ENCODE results near the gene TRMO. TPM values are rescaled to one million over a fixed set of nuclear protein-coding genes. Genes with fewer than 3 reads are reported as not detected.
A peak's percentile ranks its signal among the peaks of the same experiment; 100 is the strongest.

TRMO gene
- total RNA-seq, 2 experiments from 2014 or later = 26.6 to 31.8 TPM

DNA sequence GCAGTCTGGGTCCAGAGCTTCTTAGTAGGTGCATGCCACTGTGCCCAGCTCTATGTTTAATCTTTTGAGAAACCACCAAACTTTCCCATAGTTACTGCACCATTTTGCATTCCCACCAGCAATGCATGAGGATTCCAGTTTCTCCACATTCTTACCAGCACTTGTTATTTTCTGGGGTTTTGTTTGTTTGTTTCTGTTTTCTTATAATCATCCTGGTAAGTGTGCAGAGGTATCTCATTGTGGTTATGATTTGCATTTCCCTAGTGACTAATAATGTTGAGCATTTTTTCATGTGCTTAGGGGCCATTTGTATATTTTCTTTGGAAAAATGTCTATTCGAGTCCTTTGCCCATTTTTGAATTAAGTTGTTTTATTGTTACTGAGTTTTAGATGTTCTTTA is 57.9 kb downstream of the TRMO start:
- ChIA-PET CTCF (no interaction called here), POLR2A (no interaction called here)
- H3K9me3 Mint-ChIP-seq = peaks cover 14% of the 10 kb centered on the region
- peaks cover 2% of the 10 kb centered on the region for H3K36me3 Mint-ChIP-seq (ENCODE audit: low read depth)
- H3K4me3 Mint-ChIP-seq = no peak overlapping the region
- peaks cover 65% of the 10 kb centered on the region for H3K27me3 Mint-ChIP-seq
- no peak overlapping the region for H3K27ac Mint-ChIP-seq
- no peaks in the 10 kb centered on the region for H3K4me1 Mint-ChIP-seq
- DNase-seq = no peak

DNA sequence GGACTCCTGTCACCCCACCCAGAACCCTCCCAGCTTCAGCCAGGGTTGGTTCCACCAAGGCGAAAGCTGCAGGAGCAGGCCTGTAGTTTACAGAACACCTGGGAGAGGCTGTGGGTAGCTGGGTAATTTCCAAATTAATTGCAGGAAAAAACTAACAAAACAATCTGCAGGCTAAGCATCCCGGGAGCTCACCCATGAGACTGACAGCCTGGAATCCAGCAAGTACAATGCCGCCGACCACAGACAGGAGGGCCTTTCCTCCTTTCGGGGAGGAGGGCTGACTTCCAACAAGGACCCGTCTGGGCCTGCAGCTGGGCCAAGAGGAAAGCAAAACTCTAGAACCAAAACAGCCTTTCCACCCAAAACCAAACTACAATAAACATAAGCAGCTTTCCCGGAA is 59.0 kb downstream of the TRMO start:
- no peak overlapping the region for H3K4me3 Mint-ChIP-seq
- no peak overlapping the region for H3K27ac Mint-ChIP-seq
- peaks cover 14% of the 10 kb centered on the region for H3K9me3 Mint-ChIP-seq
- DNase-seq = no peak
- H3K27me3 Mint-ChIP-seq = peaks cover 66% of the 10 kb centered on the region
- H3K4me1 Mint-ChIP-seq = peaks cover 4% of the 10 kb centered on the region
- H3K36me3 Mint-ChIP-seq (ENCODE audit: low read depth) = peaks cover 2% of the 10 kb centered on the region
- ChIA-PET POLR2A (no interaction called here), CTCF (interaction anchor here (1.0 kb wide), 1 partner anchor 73 kb away, joined by 3 read pairs; no protein-coding TSS in a partner anchor)

DNA sequence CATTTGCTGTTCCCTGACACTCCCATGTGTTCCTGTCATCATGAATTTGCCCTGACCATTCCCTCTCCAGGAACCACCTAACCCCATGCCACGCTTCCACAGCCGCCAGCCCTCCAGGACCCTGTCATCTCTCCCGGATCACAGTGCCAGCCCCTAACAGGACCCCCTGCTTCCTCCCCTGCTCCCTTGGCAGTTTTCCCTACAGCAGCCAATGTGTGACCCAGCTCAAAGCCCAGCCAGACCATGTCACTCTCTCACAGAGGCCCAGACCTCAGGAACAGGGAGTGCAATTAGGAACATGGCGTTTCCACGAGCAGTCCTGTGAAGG is 61.2 kb downstream of the TRMO start:
- peaks cover 7% of the 10 kb centered on the region for H3K9me3 Mint-ChIP-seq
- peaks cover 3% of the 10 kb centered on the region for H3K36me3 Mint-ChIP-seq (ENCODE audit: low read depth)
- no peak for DNase-seq
- no peak overlapping the region for H3K27ac Mint-ChIP-seq
- no peak overlapping the region for H3K4me3 Mint-ChIP-seq
- CTCF ChIA-PET = interaction anchor here (1.2 kb wide), 1 partner anchor 13 kb away, joined by 3 read pairs; no protein-coding TSS in a partner anchor
- POLR2A ChIA-PET = no interaction called here
- H3K4me1 Mint-ChIP-seq = peaks cover 12% of the 10 kb centered on the region
- peaks cover 79% of the 10 kb centered on the region for H3K27me3 Mint-ChIP-seq

DNA sequence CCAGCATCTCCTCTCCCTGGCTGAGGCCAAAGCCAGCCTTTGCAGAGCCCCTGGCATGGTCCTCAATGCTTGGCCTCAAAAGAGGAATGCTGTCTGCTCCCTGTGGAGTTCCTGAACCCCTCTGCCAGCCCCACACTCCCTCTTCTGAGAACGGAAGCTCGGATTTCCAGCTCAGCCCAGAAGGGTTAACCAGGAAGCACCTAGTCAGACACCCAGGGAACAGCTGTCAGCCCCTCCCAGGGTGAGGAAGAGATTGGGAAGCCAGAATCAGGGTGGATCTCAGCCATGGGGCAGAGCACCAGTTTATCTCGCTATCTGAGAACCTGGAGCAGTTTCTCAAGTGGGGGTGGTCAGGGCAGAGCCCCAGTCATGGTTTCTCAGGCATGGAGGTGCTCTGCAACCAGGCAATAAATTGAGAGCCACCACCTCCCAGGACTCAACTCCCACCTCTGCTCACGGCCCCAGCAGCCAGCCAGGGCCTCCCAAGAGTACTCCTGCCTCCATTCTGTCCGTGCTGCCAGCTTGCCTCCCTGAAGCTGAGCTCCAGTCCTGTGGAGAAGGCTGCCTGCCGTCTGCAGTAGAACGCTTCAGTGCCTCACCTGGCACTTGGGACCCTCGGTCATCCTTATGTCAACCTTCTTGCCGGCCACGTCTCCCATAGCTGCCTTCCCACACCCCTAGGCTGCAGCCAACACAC is 61.7 kb downstream of the TRMO start:
- no peak for DNase-seq
- H3K27ac Mint-ChIP-seq = no peak overlapping the region
- H3K4me3 Mint-ChIP-seq = no peak overlapping the region
- ChIA-PET CTCF (interaction anchor here (1.2 kb wide), 1 partner anchor 14 kb away, joined by 3 read pairs; no protein-coding TSS in a partner anchor), POLR2A (no interaction called here)
- peaks cover 79% of the 10 kb centered on the region for H3K27me3 Mint-ChIP-seq
- peaks cover 3% of the 10 kb centered on the region for H3K9me3 Mint-ChIP-seq
- H3K4me1 Mint-ChIP-seq = peaks cover 12% of the 10 kb centered on the region
- peaks cover 1% of the 10 kb centered on the region for H3K36me3 Mint-ChIP-seq (ENCODE audit: low read depth)

DNA sequence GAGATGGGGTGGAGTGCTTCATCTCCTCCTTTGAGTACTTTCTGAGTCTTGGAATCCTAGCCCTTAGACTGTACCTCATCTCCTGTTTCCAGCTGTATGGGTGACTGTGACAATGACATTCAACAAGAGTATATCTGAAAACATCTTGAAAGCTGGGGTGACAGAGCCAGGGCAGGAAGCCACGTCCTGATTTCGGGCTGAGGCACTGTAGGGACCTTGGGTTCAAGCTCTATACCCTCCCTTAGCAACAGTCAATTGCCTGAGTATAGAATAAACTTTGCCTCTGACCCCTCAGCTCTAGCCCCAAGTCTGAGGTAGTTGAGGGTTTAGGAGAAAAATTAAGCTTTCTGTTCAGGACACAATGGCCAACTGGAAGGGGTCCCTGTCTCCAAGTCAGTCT is 63.0 kb downstream of the TRMO start:
- Mint-ChIP-seq H3K9me3 (no peaks in the 10 kb centered on the region), H3K4me3 (no peak overlapping the region), H3K27me3 (peaks cover 76% of the 10 kb centered on the region), H3K27ac (no peak overlapping the region), H3K36me3 (ENCODE audit: low read depth) (peaks cover 1% of the 10 kb centered on the region), H3K4me1 (peaks cover 14% of the 10 kb centered on the region)
- no peak for DNase-seq
- ChIA-PET CTCF (interaction anchor here (0.9 to 1.7 kb wide), 3 partner anchors 11 to 46 kb away, joined by 3 to 4 read pairs (median 4); no protein-coding TSS in a partner anchor), POLR2A (no interaction called here)

DNA sequence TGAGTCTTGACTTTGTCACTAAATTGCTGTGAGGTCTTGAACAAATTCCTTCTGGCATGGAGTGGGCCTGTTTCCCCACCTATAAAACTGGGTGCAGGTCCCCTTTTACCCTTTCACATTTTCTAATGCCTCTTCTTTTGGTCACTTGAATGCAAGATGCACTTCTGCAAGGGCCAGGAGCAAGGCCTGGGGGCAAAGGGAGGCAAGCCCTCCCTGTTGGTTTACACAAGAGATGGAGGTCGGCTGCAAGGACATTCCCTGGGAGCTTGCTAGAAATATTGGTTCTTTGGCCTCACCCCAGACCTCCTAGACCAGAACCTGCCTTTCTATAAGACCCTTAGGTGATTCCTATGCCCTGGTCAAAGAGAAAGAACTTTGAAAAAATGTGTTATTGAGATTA is 63.5 kb downstream of the TRMO start:
- ChIA-PET CTCF (interaction anchor here (1.5 to 1.7 kb wide), 2 partner anchors 11 to 31 kb away, joined by 4 read pairs; no protein-coding TSS in a partner anchor), POLR2A (no interaction called here)
- Mint-ChIP-seq H3K36me3 (ENCODE audit: low read depth) (peaks cover 5% of the 10 kb centered on the region), H3K4me3 (no peak overlapping the region), H3K4me1 (peaks cover 17% of the 10 kb centered on the region), H3K9me3 (no peaks in the 10 kb centered on the region), H3K27me3 (peaks cover 75% of the 10 kb centered on the region), H3K27ac (no peak overlapping the region)
- no peak for DNase-seq

DNA sequence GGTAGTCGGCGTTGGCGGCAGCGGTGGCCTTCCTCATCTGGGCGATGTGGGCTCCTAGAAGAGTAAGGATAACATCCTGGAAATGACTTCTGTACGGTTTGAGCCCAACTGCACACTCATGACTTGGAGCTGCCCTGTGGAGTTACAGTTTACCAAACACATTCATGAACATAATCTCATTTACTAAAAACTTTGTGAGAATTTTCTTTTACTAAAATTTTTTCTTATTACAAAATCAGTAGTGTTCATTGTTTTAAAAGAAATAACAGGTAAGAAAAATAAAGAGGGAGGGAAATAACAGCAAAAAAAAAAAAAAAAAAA is 63.9 kb downstream of the TRMO start:
- H3K4me3 Mint-ChIP-seq = no peak overlapping the region
- ChIA-PET CTCF (interaction anchor here (1.7 kb wide), 1 partner anchor 32 kb away, joined by 4 read pairs; no protein-coding TSS in a partner anchor), POLR2A (no interaction called here)
- H3K27ac Mint-ChIP-seq = no peak overlapping the region
- peaks cover 19% of the 10 kb centered on the region for H3K4me1 Mint-ChIP-seq
- H3K36me3 Mint-ChIP-seq (ENCODE audit: low read depth) = peaks cover 5% of the 10 kb centered on the region
- H3K27me3 Mint-ChIP-seq = peaks cover 74% of the 10 kb centered on the region
- DNase-seq = no peak
- no peaks in the 10 kb centered on the region for H3K9me3 Mint-ChIP-seq

DNA sequence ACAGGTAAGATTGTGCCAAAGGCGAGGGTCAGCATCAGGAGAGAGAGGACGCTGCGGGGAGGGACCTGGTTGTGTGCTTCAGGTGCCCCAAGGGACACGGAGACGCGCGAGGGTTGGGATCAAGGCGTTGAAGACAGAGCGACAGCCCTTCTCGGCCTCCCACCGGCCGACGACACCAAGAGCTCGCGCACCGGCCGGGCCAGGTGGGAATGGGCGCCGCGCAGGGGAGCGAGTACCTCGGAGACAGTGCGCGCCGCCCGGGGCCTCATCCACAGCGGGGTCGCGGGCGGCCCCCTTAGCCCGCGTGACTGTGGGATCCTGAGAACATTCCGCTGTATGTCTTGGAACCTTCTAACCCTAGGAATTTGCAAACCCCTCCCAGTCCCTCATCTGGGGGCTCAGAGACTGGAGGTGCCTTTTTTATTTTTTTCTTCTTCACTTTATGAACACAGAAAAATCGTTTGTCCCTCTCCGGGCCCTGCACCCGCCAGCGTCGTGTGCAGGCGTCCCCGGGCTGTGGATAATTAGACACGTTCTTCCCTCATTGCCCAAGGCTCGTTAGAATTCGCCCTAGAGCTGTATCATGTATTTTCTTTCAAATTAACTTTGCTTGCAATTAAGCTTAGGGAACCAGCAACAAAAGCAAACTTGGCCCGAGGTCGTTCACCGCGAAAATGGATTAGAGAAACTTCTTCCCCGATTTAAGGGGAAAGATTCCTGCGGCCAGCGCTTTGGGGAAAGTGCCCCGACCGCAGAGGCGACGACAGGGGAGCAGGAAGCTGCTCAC is 64.5 kb downstream of the TRMO start:
- peaks cover 76% of the 10 kb centered on the region for H3K27me3 Mint-ChIP-seq
- peaks cover 21% of the 10 kb centered on the region for H3K4me1 Mint-ChIP-seq
- no peak overlapping the region for H3K4me3 Mint-ChIP-seq
- no peaks in the 10 kb centered on the region for H3K9me3 Mint-ChIP-seq
- ChIA-PET POLR2A (no interaction called here), CTCF (interaction anchor here (1.7 kb wide), 1 partner anchor 33 kb away, joined by 4 read pairs; no protein-coding TSS in a partner anchor)
- no peak for DNase-seq
- peaks cover 5% of the 10 kb centered on the region for H3K36me3 Mint-ChIP-seq (ENCODE audit: low read depth)
- no peak overlapping the region for H3K27ac Mint-ChIP-seq

DNA sequence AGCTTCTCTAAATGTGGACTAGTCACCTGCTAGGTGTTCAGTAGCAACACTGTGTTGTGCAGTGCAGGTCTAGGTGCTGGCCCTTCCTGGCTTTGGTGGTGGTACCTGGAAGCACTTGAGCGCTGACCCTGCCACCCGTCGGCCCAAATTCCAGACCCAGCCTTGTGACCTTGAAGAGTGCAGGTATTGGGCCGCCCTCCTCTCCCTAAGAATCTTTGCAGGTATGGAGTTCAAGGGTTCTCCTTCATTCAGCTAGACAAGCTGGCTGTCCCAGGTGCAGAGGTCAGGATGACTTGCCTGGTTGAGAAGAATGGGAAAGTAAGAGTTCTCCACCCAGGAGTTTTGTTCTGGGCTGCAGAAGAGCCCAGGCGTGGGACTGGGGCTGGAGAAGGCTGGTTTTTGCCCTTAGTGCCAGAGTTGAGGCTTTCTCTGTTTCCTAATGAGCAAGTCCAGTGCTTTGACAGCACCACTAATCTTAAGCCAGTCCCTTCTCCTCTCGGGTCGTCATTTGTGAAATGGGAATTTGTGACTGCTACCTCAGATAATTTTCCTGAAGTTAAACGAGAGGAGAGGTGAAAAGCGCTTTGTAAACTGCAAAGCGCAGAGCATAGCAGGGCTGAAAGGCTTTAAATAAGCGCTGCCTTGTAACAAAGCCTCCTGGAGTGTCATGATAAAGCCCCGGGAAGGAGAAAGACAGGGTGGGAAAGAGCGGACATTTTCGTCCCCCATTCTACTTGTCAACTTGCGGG is 65.3 kb downstream of the TRMO start:
- H3K4me3 Mint-ChIP-seq = no peak overlapping the region

DNA sequence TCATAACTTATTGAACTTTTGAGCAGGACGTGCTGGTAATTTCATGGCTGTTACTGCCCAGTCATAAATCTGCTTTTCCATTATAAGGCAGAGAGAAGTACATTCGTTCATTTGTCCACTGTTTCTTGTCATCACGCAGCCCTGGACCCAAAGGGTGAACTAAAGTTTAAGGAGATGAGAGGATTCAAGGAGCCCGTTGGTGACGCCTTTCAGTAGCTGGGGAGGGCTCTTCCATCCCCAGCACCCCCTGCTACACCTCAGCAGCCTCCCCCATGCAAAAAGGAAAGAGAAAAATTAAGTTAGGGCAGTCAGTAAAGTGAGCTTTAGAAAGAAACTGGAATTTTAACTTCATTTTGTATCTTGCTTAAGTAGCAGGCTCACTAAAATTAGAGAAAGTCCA is 66.4 kb downstream of the TRMO start:
- Mint-ChIP-seq H3K4me3 (no peak overlapping the region), H3K27ac (no peak overlapping the region), H3K36me3 (ENCODE audit: low read depth) (peaks cover 5% of the 10 kb centered on the region), H3K4me1 (peaks cover 27% of the 10 kb centered on the region), H3K27me3 (peaks cover 81% of the 10 kb centered on the region), H3K9me3 (no peaks in the 10 kb centered on the region)
- no peak for DNase-seq
- ChIA-PET CTCF (interaction anchor here (1.2 kb wide), 1 partner anchor 35 kb away, joined by 3 read pairs; no protein-coding TSS in a partner anchor), POLR2A (no interaction called here)

More for the DNA sequence above, 65.3 kb downstream of the TRMO start:
- DNase-seq = no peak
- no peak overlapping the region for H3K27ac Mint-ChIP-seq
- peaks cover 5% of the 10 kb centered on the region for H3K36me3 Mint-ChIP-seq (ENCODE audit: low read depth)
- POLR2A ChIA-PET = no interaction called here
- H3K9me3 Mint-ChIP-seq = no peaks in the 10 kb centered on the region
- H3K27me3 Mint-ChIP-seq = peaks cover 77% of the 10 kb centered on the region
- CTCF ChIA-PET = interaction anchor here (1.2 kb wide), 1 partner anchor 34 kb away, joined by 3 read pairs; no protein-coding TSS in a partner anchor
- H3K4me1 Mint-ChIP-seq = peaks cover 25% of the 10 kb centered on the region

DNA sequence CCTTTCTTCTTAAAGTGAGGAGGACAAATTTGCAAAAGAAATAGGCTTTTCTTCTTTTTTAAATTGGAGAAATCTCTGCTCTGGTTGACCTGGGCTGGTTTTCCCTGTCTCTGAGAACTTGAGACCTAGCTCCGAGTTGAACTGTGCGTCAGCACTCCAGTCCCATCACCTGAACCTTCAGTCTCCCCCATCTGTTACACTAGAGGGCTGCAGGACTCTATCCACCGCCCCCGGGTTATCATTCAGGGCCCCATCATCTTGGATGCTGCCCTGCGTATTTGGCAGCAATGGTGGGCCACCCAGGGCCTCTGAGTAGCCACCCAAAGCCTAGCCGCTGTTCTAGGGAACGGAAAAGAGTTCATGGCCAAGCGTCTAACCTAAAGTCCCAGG is 66.8 kb downstream of the TRMO start:
- Mint-ChIP-seq H3K4me1 (peaks cover 27% of the 10 kb centered on the region), H3K4me3 (no peak overlapping the region), H3K36me3 (ENCODE audit: low read depth) (peaks cover 5% of the 10 kb centered on the region), H3K27ac (peak overlapping the region; percentile 60), H3K27me3 (peaks cover 82% of the 10 kb centered on the region), H3K9me3 (no peaks in the 10 kb centered on the region)
- DNase-seq = no peak
- ChIA-PET POLR2A (no interaction called here), CTCF (interaction anchor here (1.2 to 1.6 kb wide), 2 partner anchors 10 to 35 kb away, joined by 3 to 5 read pairs; no protein-coding TSS in a partner anchor)

DNA sequence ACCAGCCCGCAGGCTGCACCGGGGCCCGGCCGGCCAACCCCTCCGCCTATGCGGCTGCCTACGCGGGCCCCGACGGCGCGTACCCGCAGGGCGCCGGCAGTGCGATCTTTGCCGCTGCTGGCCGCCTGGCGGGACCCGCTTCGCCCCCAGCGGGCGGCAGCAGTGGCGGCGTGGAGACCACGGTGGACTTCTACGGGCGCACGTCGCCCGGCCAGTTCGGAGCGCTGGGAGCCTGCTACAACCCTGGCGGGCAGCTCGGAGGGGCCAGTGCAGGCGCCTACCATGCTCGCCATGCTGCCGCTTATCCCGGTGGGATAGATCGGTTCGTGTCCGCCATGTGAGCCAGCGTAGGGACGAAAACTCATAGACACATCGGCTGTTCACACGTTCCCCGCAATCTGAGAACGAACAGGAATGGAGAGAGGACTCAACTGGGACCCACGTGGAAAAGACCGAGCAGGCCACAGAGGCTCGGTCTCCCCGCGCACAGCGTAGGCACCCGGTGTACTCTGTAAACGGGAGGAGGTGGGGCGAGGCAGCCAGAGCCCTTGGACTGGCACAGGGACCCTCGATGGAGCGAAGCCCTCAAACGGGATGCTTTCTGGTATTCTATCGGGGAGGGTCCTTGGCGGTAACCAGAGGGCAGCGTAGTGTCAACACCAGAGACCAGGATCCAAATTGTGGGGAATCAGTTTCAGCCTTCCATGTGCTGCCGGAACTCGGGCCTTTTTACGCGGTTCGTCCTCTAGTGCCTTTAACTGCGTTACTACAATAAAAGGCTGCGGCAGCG is 67.4 kb downstream of the TRMO start:
- ChIA-PET POLR2A (no interaction called here), CTCF (interaction anchor here (1.6 kb wide), 1 partner anchor 10 kb away, joined by 5 read pairs; no protein-coding TSS in a partner anchor)
- H3K36me3 Mint-ChIP-seq (ENCODE audit: low read depth) = peaks cover 5% of the 10 kb centered on the region
- DNase-seq = no peak
- H3K9me3 Mint-ChIP-seq = no peaks in the 10 kb centered on the region
- H3K4me3 Mint-ChIP-seq = no peak overlapping the region
- H3K4me1 Mint-ChIP-seq = peaks cover 27% of the 10 kb centered on the region
- peaks cover 82% of the 10 kb centered on the region for H3K27me3 Mint-ChIP-seq
- H3K27ac Mint-ChIP-seq = peak overlapping the region; percentile 60
